Smooth muscle cell of the coronary artery (primary cell): ENCODE results near the gene KRTAP11-1. TPM values are rescaled to one million over a fixed set of nuclear protein-coding genes. Genes with fewer than 3 reads are reported as not detected.

Experiments
- total RNA-seq: library from RNA; depleted of rRNA; stranded (reverse); fragments of >200 nt; gene quantifications from 2 replicates; pipeline ENCODE4 v1.2.3, GENCODE V29; 2014; ENCODE audit warnings: low replicate concordance

Gene KRTAP11-1, protein sequence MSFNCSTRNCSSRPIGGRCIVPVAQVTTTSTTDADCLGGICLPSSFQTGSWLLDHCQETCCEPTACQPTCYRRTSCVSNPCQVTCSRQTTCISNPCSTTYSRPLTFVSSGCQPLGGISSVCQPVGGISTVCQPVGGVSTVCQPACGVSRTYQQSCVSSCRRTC
- total RNA-seq: not detected in 2 replicates

DNA sequence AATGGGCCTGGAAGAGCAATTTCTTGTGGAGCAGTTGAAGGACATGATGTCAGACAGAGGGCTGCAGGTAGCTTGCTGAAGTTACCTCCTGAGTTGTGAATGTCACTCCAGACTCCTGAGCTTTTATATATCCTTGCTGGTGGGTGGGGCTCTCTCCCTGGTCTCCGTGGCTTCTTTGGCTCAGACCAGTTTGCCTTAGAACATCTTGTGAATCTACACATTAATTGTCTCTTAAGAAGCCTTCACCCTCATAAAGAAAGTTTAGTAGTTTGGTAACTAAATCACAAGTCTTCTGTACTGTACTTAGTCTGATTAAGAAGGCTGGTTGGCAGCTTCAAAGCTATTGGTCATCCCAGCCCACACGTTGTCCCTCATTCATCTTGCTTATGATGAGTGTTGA is at the start of gene KRTAP11-1:
Gene KRTAP11-1, minus strand, starts transcription at position 101 of the 400 bp plus-strand sequence. Its CDS starts 56 bp downstream, at position 45.

Other genes with a start within 250 kb of the KRTAP11-1 start
- gene KRTAP20-2, start 246.4 kb downstream of the KRTAP11-1 start, total RNA-seq: not detected in 2 replicates
- not detected in 2 replicates for gene KRTAP20-3, start 238.7 kb downstream of the KRTAP11-1 start, total RNA-seq
- gene KRTAP21-3, start 162.8 kb downstream of the KRTAP11-1 start, total RNA-seq: not detected in 2 replicates
- not detected in 2 replicates for gene KRTAP21-2, start 134.3 kb downstream of the KRTAP11-1 start, total RNA-seq
- not detected in 2 replicates for gene KRTAP21-1, start 126.2 kb downstream of the KRTAP11-1 start, total RNA-seq
- not detected in 2 replicates for gene KRTAP8-1, start 68.3 kb downstream of the KRTAP11-1 start, total RNA-seq
- gene KRTAP7-1, start 51.8 kb downstream of the KRTAP11-1 start, total RNA-seq: not detected in 2 replicates
- gene KRTAP19-8, start 156.9 kb upstream of the KRTAP11-1 start, total RNA-seq: not detected in 2 replicates